Heart left ventricle (tissue), 13 donors: ENCODE results near the gene RAPGEFL1.
"Not testable (repeated sequence)": the region's sequence is repeated elsewhere in the genome, so short reads cannot be mapped to it uniquely, and the experiment has no call there.

Experiments
- POLR2A ChIP-seq, 2 donors: fragments of 450-650 bp; IDR thresholded peaks; one replicate each; pipeline ENCODE4 v1.6.1; 2017; ENCODE audit warnings: antibody characterized with exemption in 2 of 2, mild to moderate bottlenecking in 2 of 2, moderate library complexity in 2 of 2
- TF ChIP-seq, protein P1 (sequence below), 12 donors: fragments of 200-600 bp; sonication (generic) in 4 of 12; IDR thresholded peaks; one replicate each; pipeline versions ENCODE4 v1.5.0 to v1.8.0; 2018 to 2022; ENCODE audit warnings: antibody characterized with exemption in 12 of 12, mild to moderate bottlenecking in 5 of 12
- donor health status: ischemic (EF 13 %, LVEDD 7.1; RV severe dilation, severe dysfunction).
- donor health status: DM: no; HTN: yes; CAD: no.
- donor health status: DM: no; HTN: no; CAD: no.
- donor health status: ischemic (EF 25% LVEDD 6.9; RV normal size, moderate dysfunction).
- donor health status: ischemic (EF 25% LVEDD 5.7; RV mildly dilated, moderate dysfunction).
- donor health status: ischemic (EF 35%, LVEDD 5.7; RV mildly dilated, moderate dysfunction).
- donor health status: nonischemic (EF 11% LVEDD 7.7; RV severe dilation, severe dysfunction).
- donor health status: DM: yes; HTN: yes; CAD: no.
- donor health status: PGD.
- donor health status: ischemic (EF 29% LVEDD 5.4; RV normal size, mild dysfunction).
- donor health status: nonischemic (EF 23%, LVEDD 6.1; RV moderate dilation, normal function).

DNA sequence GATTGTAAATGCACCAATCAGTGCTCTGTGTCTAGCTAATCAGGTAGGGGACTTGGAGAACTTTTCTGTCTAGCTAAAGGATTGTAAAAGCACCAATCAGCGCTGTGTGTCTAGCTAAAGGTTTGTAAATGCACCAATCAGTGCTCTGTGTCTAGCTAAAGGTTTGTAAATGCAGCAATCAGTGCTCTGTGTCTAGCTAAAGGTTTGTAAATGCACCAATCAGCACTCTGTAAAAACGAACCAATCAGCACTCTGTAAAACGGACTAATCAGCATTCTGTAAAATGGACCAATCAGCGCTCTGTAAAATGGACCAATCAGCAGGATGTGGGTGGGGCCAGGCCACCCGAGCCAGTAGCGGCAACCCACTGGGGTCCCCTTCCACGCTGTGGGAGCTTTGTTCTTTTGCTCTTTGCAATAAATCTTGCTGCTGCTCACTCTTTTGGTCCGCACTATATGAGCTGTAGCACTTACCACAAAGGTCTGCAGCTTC, 20.7 kb downstream of the RAPGEFL1 start:
- TF ChIP-seq, protein P1, sequence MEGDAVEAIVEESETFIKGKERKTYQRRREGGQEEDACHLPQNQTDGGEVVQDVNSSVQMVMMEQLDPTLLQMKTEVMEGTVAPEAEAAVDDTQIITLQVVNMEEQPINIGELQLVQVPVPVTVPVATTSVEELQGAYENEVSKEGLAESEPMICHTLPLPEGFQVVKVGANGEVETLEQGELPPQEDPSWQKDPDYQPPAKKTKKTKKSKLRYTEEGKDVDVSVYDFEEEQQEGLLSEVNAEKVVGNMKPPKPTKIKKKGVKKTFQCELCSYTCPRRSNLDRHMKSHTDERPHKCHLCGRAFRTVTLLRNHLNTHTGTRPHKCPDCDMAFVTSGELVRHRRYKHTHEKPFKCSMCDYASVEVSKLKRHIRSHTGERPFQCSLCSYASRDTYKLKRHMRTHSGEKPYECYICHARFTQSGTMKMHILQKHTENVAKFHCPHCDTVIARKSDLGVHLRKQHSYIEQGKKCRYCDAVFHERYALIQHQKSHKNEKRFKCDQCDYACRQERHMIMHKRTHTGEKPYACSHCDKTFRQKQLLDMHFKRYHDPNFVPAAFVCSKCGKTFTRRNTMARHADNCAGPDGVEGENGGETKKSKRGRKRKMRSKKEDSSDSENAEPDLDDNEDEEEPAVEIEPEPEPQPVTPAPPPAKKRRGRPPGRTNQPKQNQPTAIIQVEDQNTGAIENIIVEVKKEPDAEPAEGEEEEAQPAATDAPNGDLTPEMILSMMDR (IDR thresholded peaks at IDR 0.05) = not testable (repeated sequence)
- not testable (repeated sequence) for TF ChIP-seq POLR2A (IDR thresholded peaks at IDR 0.05)
